ENCODE results near the gene SAT1. TPM values are rescaled to one million over a fixed set of nuclear protein-coding genes. Genes with fewer than 3 reads are reported as not detected.

The SAT1 gene
- total and polyA plus RNA-seq, 10 of the 15 experiments (the other 5 are each of a cell fraction or from before 2014, with no cell fraction given): 42.2 to 234 (median 60.4) TPM

DNA sequence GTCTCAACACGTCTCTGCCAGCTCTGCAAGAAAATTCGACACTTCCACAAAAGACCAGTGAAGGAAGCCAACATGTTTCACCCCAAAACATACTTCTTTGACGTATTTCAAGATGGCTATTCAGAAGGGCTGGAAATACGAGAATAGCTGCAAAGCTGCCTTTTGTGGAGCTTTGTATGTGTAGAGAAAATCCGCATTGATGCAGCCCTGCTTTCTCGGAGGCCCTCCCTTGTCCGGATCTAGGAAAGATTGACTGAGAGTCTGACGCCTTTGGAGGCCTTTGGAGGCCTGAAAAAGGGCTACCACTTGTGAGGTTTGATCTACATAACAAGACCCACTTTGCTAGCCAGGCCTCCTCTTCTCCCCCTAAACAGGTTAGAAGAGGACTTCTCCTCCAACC is 12.2 kb downstream of the SAT1 start:
- no peak for FAIRE-seq
- intact Hi-C loops (cut with micrococcal nuclease; ENCODE audit: unreplicated experiment): no loop called here
- in situ Hi-C loops (cut with MboI): no loop called here
- TF ChIP-seq RAD51 (IDR thresholded peaks at IDR 0.05): no peak
- TF ChIP-seq, protein P1, sequence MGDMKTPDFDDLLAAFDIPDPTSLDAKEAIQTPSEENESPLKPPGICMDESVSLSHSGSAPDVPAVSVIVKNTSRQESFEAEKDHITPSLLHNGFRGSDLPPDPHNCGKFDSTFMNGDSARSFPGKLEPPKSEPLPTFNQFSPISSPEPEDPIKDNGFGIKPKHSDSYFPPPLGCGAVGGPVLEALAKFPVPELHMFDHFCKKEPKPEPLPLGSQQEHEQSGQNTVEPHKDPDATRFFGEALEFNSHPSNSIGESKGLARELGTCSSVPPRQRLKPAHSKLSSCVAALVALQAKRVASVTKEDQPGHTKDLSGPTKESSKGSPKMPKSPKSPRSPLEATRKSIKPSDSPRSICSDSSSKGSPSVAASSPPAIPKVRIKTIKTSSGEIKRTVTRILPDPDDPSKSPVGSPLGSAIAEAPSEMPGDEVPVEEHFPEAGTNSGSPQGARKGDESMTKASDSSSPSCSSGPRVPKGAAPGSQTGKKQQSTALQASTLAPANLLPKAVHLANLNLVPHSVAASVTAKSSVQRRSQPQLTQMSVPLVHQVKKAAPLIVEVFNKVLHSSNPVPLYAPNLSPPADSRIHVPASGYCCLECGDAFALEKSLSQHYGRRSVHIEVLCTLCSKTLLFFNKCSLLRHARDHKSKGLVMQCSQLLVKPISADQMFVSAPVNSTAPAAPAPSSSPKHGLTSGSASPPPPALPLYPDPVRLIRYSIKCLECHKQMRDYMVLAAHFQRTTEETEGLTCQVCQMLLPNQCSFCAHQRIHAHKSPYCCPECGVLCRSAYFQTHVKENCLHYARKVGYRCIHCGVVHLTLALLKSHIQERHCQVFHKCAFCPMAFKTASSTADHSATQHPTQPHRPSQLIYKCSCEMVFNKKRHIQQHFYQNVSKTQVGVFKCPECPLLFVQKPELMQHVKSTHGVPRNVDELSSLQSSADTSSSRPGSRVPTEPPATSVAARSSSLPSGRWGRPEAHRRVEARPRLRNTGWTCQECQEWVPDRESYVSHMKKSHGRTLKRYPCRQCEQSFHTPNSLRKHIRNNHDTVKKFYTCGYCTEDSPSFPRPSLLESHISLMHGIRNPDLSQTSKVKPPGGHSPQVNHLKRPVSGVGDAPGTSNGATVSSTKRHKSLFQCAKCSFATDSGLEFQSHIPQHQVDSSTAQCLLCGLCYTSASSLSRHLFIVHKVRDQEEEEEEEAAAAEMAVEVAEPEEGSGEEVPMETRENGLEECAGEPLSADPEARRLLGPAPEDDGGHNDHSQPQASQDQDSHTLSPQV (IDR thresholded peaks at IDR 0.05): no peak
- TF ChIP-seq BMI1 (IDR thresholded peaks at IDR 0.05; ENCODE audit: borderline replicate concordance): no peak
- TF ChIP-seq, protein P2, sequence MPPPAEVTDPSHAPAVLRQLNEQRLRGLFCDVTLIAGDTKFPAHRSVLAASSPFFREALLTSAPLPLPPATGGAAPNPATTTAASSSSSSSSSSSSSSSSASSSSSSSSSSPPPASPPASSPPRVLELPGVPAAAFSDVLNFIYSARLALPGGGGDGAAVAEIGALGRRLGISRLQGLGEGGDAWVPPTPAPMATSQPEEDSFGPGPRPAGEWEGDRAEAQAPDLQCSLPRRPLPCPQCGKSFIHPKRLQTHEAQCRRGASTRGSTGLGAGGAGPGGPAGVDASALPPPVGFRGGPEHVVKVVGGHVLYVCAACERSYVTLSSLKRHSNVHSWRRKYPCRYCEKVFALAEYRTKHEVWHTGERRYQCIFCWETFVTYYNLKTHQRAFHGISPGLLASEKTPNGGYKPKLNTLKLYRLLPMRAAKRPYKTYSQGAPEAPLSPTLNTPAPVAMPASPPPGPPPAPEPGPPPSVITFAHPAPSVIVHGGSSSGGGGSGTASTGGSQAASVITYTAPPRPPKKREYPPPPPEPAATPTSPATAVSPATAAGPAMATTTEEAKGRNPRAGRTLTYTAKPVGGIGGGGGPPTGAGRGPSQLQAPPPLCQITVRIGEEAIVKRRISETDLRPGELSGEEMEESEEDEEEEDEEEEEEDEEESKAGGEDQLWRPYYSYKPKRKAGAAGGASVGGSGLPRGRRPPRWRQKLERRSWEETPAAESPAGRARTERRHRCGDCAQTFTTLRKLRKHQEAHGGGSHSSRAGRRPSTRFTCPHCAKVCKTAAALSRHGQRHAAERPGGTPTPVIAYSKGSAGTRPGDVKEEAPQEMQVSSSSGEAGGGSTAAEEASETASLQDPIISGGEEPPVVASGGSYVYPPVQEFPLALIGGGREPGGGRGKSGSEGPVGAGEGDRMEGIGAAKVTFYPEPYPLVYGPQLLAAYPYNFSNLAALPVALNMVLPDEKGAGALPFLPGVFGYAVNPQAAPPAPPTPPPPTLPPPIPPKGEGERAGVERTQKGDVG (CRISPR knock-in tag; IDR thresholded peaks at IDR 0.05): no peak
- TF ChIP-seq SMC3 (IDR thresholded peaks at IDR 0.05; ENCODE audit: borderline replicate concordance, low read length): no peak
- no peak for TF ChIP-seq TBL1XR1 (IDR thresholded peaks at IDR 0.05; ENCODE audit: low read depth, low read length)
- no peak for TF ChIP-seq STAT3 (IDR thresholded peaks at IDR 0.05; ENCODE audit: low read depth, low read length)
- TF ChIP-seq GATAD2B (conservative IDR thresholded peaks at IDR 0.05; ENCODE audit: low read depth): no peak
- Histone ChIP-seq H2AFZ (ENCODE audit: control insufficient read depth, low read depth, low read length) (no peak overlapping the region), H3K27me3 (replicated peaks in 1 of 2; ENCODE audit: control insufficient read depth in 2 of 2, insufficient read depth in 2 of 2, low read length in 1 of 2) (no peaks in the 10 kb centered on the region), H3K36me3 (ENCODE audit: control insufficient read depth in 2 of 2, insufficient read depth in 2 of 2, low read length in 1 of 2) (no peaks in the 10 kb centered on the region), H3K4me2 (ENCODE audit: control insufficient read depth, insufficient read depth) (no peak overlapping the region), H3K27ac (ENCODE audit: control insufficient read depth, insufficient read depth) (no peak overlapping the region), H3K9me3 (replicated peaks; ENCODE audit: control insufficient read depth, insufficient read depth, low read length) (no peaks in the 10 kb centered on the region), H3K9ac (ENCODE audit: control insufficient read depth, insufficient read depth, low read length) (no peak overlapping the region), H3K4me3 (no peak overlapping the region), H3K79me2 (ENCODE audit: control insufficient read depth, insufficient read depth, low read length) (no peaks in the 10 kb centered on the region), H3K4me1 (ENCODE audit: control insufficient read depth, insufficient read depth, low read length) (no peaks in the 10 kb centered on the region), H4K20me1 (ENCODE audit: control insufficient read depth, insufficient read depth) (no peaks in the 10 kb centered on the region)
- no peak for DNase-seq (ENCODE audit: low read depth, low spot score)
- ChIA-PET CTCF (no interaction called here), RAD21 (ENCODE audit: unreplicated experiment) (no interaction called here), POLR2A (no interaction called here), SMC1A (ENCODE audit: uncharacterized antibody, unreplicated experiment) (no interaction called here)
- no TSS peak for BruUV-seq (replicated peaks)
- ATAC-seq: no peak
- 49% methylated on average over 8 of the region's 8 CpGs for WGBS (ENCODE audit: insufficient coverage, insufficient replicate concordance, low lambda C conversion rate, missing lambda C conversion rate)
